ENCODE data around the gene RIMKLB.
A peak's percentile ranks its signal among the peaks of the same experiment; 100 is the strongest.

RIMKLB gene, protein sequence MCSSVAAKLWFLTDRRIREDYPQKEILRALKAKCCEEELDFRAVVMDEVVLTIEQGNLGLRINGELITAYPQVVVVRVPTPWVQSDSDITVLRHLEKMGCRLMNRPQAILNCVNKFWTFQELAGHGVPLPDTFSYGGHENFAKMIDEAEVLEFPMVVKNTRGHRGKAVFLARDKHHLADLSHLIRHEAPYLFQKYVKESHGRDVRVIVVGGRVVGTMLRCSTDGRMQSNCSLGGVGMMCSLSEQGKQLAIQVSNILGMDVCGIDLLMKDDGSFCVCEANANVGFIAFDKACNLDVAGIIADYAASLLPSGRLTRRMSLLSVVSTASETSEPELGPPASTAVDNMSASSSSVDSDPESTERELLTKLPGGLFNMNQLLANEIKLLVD

DNA sequence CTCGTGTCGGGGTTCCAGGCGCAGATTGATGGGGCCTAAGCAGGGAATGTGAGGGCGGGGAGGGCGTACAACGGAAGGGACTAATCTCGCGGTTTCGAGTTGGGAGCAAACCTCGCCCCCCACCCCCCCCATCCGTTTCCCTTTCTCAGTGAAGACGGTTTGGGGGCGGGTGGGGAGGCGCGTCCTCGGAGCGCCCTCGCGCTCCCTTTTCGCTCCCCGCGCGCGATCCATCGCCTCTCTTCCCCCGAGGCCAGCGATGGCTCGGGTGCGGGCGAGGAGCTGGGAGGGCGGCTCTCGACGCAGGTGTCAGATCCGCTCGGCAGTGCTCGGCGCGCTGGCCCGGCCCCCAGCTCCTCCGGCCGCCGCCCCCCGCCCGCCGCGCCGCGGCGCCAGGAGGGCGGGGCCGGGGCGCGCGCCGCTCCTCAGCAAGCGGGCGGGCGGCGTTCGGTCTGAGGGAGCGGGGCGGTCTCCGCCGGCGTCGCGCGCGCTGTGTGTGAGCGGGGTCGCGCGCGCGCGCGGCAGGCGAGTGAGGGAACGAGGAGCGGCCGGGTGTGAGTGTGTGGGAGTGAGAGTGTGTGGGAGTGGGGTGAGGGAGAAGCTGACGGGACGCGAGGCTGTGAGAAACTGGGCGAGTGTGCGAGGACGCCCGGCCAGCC is at the start of gene RIMKLB:
Gene RIMKLB, plus strand, starts transcription at position 516 of the 656 bp plus-strand sequence. CDS start 15,876 bp downstream, outside the sequence.
- in situ Hi-C loops (cut with HindIII; ENCODE audit: low sequenced_read_pairs): no loop called here
- peak; percentile 82 for DNase-seq (ENCODE audit: low read depth, low spot score)
- H3K4me3 ChIP-seq (ENCODE audit: low read depth, low read length): peak within 1 kb of the TSS; percentile 86
- TF ChIP-seq, protein P1, sequence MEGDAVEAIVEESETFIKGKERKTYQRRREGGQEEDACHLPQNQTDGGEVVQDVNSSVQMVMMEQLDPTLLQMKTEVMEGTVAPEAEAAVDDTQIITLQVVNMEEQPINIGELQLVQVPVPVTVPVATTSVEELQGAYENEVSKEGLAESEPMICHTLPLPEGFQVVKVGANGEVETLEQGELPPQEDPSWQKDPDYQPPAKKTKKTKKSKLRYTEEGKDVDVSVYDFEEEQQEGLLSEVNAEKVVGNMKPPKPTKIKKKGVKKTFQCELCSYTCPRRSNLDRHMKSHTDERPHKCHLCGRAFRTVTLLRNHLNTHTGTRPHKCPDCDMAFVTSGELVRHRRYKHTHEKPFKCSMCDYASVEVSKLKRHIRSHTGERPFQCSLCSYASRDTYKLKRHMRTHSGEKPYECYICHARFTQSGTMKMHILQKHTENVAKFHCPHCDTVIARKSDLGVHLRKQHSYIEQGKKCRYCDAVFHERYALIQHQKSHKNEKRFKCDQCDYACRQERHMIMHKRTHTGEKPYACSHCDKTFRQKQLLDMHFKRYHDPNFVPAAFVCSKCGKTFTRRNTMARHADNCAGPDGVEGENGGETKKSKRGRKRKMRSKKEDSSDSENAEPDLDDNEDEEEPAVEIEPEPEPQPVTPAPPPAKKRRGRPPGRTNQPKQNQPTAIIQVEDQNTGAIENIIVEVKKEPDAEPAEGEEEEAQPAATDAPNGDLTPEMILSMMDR (IDR thresholded peaks at IDR 0.05; ENCODE audit: low read depth, low read length): no peak

DNA sequence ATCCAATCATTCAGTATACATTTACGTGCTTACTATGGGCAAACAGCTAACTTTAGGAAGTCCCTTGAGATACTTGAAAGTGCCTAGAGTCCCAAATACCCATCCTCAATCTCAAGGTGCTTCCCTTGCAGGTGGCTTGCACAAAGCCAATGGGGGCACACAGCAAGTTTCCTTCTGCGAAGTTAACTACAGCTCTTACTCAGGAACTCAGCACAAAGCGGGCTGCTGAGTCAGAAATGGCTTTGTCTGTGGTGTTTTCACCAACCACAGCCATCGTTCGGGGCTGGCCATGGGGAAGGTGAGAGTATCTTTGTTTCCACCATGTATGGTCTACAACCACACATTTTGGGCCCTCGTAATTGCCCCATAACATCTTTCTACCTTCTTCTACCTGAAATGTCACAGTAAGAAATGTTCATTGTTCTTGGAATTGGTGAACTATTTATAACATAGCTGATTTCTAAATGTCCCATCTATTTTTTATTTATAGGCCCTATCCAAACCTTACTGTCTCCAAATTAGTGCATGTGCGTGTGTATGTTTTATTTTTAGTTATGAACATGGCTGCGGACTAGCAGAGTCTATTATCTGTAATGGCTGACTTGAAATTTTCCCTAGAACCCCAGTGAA is 49.1 kb upstream of the RIMKLB start:
- H3K4me3 ChIP-seq (ENCODE audit: low read depth, low read length): no peak overlapping the region
- no peak for DNase-seq (ENCODE audit: low read depth, low spot score)
- in situ Hi-C loops (cut with HindIII; ENCODE audit: low sequenced_read_pairs): no loop called here
- TF ChIP-seq, protein P1 (IDR thresholded peaks at IDR 0.05; ENCODE audit: low read depth, low read length): no peak

DNA sequence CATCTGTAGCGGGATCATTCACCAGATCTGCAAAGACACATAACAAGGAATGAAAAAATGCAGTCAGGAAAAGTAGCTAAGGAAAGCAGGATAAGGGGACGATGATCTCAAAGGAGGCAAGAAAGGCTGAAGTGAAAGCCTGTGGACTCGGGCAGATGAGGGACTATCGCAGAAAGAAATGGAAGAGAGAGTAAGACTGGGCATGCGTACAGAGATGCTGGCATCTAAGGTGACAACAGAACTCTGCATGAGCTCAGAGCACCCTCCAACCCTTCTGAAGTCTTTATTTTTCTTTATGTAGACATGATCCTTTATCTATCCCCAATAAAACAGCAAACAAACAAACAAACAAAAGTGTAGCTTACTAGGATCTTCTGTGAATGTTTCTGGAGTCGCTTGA is 42.4 kb upstream of the RIMKLB start:
- in situ Hi-C loops (cut with HindIII; ENCODE audit: low sequenced_read_pairs): no loop called here
- no peak overlapping the region for H3K4me3 ChIP-seq (ENCODE audit: low read depth, low read length)
- no peak for DNase-seq (ENCODE audit: low read depth, low spot score)
- TF ChIP-seq, protein P1 (IDR thresholded peaks at IDR 0.05; ENCODE audit: low read depth, low read length): no peak

DNA sequence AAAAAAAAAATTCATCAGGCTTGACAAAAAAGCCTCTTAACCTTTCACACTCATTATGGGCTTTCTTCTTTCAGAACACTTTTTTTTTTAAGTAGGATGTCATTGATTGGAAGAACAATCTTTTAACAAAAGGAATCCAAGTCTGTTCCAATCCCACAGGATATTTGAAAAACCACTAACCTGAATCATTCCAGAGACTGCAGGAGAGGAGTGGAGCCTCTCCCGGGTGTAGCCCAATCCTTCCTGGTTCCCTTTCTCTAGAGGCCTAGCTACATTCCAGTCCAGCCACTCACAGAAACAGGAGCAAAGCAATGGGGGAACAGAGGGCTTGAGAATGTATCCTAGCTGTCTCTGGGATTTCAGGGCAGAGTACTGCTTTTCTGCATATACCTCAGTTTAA is 39.4 kb upstream of the RIMKLB start:
- TF ChIP-seq, protein P1 (IDR thresholded peaks at IDR 0.05; ENCODE audit: low read depth, low read length): no peak
- DNase-seq (ENCODE audit: low read depth, low spot score): peak; percentile 80

DNA sequence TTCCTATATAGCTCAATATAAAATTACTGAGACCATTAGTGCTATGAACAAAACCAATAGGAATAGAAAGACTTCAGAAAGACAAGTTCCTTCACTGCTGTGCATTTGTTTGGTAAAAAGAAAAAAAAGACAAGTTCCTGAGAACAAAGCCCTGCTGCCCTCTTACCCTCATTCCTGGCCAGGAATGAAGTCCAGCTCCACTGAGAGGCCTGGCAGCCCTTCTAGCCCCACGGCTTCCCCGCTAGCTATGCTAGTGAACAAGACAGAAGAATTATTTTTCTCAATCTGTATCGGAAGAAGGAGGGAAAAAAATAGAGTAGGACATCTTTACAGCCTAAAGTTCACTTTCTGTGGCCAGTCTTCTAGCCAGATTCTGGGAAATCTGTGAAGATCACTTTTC is 36.8 kb upstream of the RIMKLB start:
- no peak overlapping the region for H3K4me3 ChIP-seq (ENCODE audit: low read depth, low read length)
- no peak for DNase-seq (ENCODE audit: low read depth, low spot score)
- TF ChIP-seq, protein P1 (IDR thresholded peaks at IDR 0.05; ENCODE audit: low read depth, low read length): no peak
- in situ Hi-C loops (cut with HindIII; ENCODE audit: low sequenced_read_pairs): no loop called here

More for the DNA sequence above, 39.4 kb upstream of the RIMKLB start:
- in situ Hi-C loops (cut with HindIII; ENCODE audit: low sequenced_read_pairs): no loop called here
- no peak overlapping the region for H3K4me3 ChIP-seq (ENCODE audit: low read depth, low read length)

DNA sequence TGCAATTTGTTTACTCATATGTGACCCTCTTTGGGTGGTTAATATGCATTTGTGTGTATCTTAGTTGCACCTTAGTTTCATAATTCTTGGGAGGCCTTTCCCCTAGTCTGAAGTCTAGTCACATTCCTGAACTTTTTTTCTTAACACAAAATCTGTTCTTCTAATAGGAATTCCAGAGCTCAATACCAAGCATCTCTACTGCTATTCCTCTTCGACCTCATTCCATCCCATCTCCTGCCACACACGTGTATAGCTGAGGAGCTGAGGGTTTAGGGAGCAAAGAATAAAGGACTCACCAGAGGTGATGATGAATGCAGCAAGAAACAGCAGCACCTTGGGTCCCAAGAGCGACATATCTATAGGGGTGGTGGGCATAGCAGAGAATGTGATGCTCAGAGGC is 36.0 kb upstream of the RIMKLB start:
- TF ChIP-seq, protein P1 (IDR thresholded peaks at IDR 0.05; ENCODE audit: low read depth, low read length): no peak
- H3K4me3 ChIP-seq (ENCODE audit: low read depth, low read length): no peak overlapping the region
- in situ Hi-C loops (cut with HindIII; ENCODE audit: low sequenced_read_pairs): no loop called here
- DNase-seq (ENCODE audit: low read depth, low spot score): no peak

All from astrocyte of the spinal cord (primary cell).